Neural crest cell (in vitro differentiated cells): ENCODE data around the gene CXCL10. TPM values are rescaled to one million over a fixed set of nuclear protein-coding genes. Genes with fewer than 3 reads are reported as not detected.
"Not testable (repeated sequence)": the region's sequence is repeated elsewhere in the genome, so short reads cannot be mapped to it uniquely, and the experiment has no call there.

Source experiments
- DNase-seq: peaks from one replicate; pipeline ENCODE4 v3.0.0; 2021; ENCODE audit warnings: low read depth, mixed read lengths, low spot score
- H3K27ac Mint-ChIP-seq: one replicate; pipeline ENCODE4 v1.8.0; 2021; ENCODE audit warnings: mild to moderate bottlenecking, mixed read lengths; ENCODE audit not compliant: unreplicated experiment
- H3K27me3 Mint-ChIP-seq: 2 replicates; pipeline ENCODE4 v1.8.0; 2021; ENCODE audit warnings: low read depth, mild to moderate bottlenecking, mixed read lengths
- H3K36me3 Mint-ChIP-seq: 2 replicates; pipeline ENCODE4 v1.8.0; 2021; ENCODE audit warnings: low read depth, mild to moderate bottlenecking, mixed read lengths
- H3K4me1 Mint-ChIP-seq: 2 replicates; pipeline ENCODE4 v1.8.0; 2021; ENCODE audit warnings: mixed read lengths
- H3K4me3 Mint-ChIP-seq: one replicate; pipeline ENCODE4 v1.8.0; 2021; ENCODE audit warnings: mild to moderate bottlenecking, mixed read lengths
- H3K9me3 Mint-ChIP-seq: 2 replicates; pipeline ENCODE4 v1.8.0; 2021; ENCODE audit warnings: mixed read lengths
- total RNA-seq: library from RNA; stranded (reverse); gene quantifications from 2 replicates; pipeline ENCODE4 v1.2.1, GENCODE V29; 2021
- TF ChIP-seq, protein P1 (sequence below): fragments of 200-600 bp; sonication (generic); conservative IDR thresholded peaks from 2 replicates; pipeline ENCODE4 v1.5.0; 2021; ENCODE audit warnings: antibody characterized with exemption, mild to moderate bottlenecking

The CXCL10 gene
- total RNA-seq, 1 donor from 2014 or later = not detected

DNA sequence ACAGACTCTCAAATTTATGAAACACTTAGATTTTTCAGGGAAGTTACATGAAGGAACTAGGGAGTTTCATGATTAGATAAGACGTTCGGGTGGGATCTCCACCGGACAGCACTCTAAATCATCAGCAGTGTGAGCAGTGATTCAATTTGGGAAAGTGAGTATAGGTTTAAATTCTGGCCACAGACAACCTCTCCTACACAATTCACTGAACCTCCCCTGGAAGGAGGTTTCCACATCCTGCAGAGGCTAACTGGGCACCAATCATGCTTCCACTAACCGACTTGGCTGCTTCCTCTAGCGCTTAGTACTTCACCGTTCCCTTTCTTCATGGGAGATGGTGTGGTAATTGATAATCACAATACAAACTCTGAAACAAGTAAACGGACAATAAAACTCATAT lies 21.6 kb downstream of the CXCL10 start:
- no peaks in the 10 kb centered on the region for H3K4me1 Mint-ChIP-seq

GRCh38 chr4:76000279-76000678 lies 23.0 kb downstream of the CXCL10 start:
- no peaks in the 10 kb centered on the region for H3K9me3 Mint-ChIP-seq
- TF ChIP-seq, protein P1, sequence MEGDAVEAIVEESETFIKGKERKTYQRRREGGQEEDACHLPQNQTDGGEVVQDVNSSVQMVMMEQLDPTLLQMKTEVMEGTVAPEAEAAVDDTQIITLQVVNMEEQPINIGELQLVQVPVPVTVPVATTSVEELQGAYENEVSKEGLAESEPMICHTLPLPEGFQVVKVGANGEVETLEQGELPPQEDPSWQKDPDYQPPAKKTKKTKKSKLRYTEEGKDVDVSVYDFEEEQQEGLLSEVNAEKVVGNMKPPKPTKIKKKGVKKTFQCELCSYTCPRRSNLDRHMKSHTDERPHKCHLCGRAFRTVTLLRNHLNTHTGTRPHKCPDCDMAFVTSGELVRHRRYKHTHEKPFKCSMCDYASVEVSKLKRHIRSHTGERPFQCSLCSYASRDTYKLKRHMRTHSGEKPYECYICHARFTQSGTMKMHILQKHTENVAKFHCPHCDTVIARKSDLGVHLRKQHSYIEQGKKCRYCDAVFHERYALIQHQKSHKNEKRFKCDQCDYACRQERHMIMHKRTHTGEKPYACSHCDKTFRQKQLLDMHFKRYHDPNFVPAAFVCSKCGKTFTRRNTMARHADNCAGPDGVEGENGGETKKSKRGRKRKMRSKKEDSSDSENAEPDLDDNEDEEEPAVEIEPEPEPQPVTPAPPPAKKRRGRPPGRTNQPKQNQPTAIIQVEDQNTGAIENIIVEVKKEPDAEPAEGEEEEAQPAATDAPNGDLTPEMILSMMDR = no peak
- peaks cover 8% of the 10 kb centered on the region for H3K27me3 Mint-ChIP-seq
- no peak for DNase-seq
- H3K4me3 Mint-ChIP-seq = no peak overlapping the region
- H3K36me3 Mint-ChIP-seq = no peaks in the 10 kb centered on the region
- no peaks in the 10 kb centered on the region for H3K4me1 Mint-ChIP-seq
- no peak overlapping the region for H3K27ac Mint-ChIP-seq

More for the DNA sequence above, 21.6 kb downstream of the CXCL10 start:
- TF ChIP-seq, protein P1 = no peak
- H3K4me3 Mint-ChIP-seq = no peak overlapping the region
- no peaks in the 10 kb centered on the region for H3K36me3 Mint-ChIP-seq
- H3K9me3 Mint-ChIP-seq = no peaks in the 10 kb centered on the region
- peaks cover 14% of the 10 kb centered on the region for H3K27me3 Mint-ChIP-seq
- no peak overlapping the region for H3K27ac Mint-ChIP-seq
- DNase-seq = no peak

GRCh38 chr4:75998525-75999147 lies 24.7 kb downstream of the CXCL10 start:
- H3K4me3 Mint-ChIP-seq, H3K36me3 Mint-ChIP-seq, DNase-seq, H3K27ac Mint-ChIP-seq, H3K4me1 Mint-ChIP-seq, H3K9me3 Mint-ChIP-seq: not testable (repeated sequence)
- peaks cover 15% of the 10 kb centered on the region for H3K27me3 Mint-ChIP-seq

GRCh38 chr4:75997946-75998345 lies 25.4 kb downstream of the CXCL10 start:
- no peaks in the 10 kb centered on the region for H3K9me3 Mint-ChIP-seq
- H3K4me1 Mint-ChIP-seq = no peaks in the 10 kb centered on the region
- DNase-seq = no peak
- no peaks in the 10 kb centered on the region for H3K36me3 Mint-ChIP-seq
- peaks cover 18% of the 10 kb centered on the region for H3K27me3 Mint-ChIP-seq
- H3K4me3 Mint-ChIP-seq = no peak overlapping the region
- H3K27ac Mint-ChIP-seq = no peak overlapping the region
- TF ChIP-seq, protein P1 = no peak

GRCh38 chr4:75997081-75997480 lies 26.2 kb downstream of the CXCL10 start:
- H3K4me3 Mint-ChIP-seq = no peak overlapping the region

DNA sequence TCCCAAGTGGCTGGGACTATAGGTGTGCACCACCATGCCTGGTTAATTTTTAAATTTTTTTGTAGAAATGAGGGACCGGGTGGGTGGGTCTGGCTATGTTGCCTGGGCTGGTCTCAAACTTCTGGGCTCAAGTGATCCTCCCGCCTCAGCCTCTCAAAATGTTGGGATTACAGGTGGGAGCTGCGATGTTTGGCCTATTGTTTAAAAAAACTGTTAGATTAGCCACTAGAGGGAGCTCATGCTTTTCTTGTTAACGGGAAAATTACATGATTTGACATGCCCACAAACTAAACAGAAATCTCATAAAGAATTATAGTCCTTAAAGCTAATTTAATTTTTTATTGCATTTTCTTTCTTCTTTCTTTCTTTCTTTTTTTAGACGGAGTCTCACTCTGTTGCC lies 27.6 kb downstream of the CXCL10 start:
- Mint-ChIP-seq H3K4me1 (peaks cover 5% of the 10 kb centered on the region), H3K4me3 (no peak overlapping the region), H3K27me3 (peaks cover 24% of the 10 kb centered on the region), H3K9me3 (no peaks in the 10 kb centered on the region), H3K36me3 (no peaks in the 10 kb centered on the region), H3K27ac (no peak overlapping the region)
- DNase-seq = no peak
- TF ChIP-seq, protein P1 = peak; percentile 84

More at GRCh38 chr4:75997081-75997480, 26.2 kb downstream of the CXCL10 start:
- Mint-ChIP-seq H3K4me1 (no peaks in the 10 kb centered on the region), H3K9me3 (no peaks in the 10 kb centered on the region), H3K36me3 (no peaks in the 10 kb centered on the region), H3K27me3 (peaks cover 21% of the 10 kb centered on the region), H3K27ac (no peak overlapping the region)
- TF ChIP-seq, protein P1 = no peak
- DNase-seq = no peak
